NCI-H1105 treated with DMSO at 0.1 percent for 48 hours (cell line): ENCODE measurements around the gene QPCT.
"Not testable (repeated sequence)": the region's sequence is repeated elsewhere in the genome, so short reads cannot be mapped to it uniquely, and the experiment has no call there.

Experiments
- DNase-seq: peaks from one replicate; lab custom pipeline; 2025; lab: John Stamatoyannopoulos, UW

The QPCT gene

DNA sequence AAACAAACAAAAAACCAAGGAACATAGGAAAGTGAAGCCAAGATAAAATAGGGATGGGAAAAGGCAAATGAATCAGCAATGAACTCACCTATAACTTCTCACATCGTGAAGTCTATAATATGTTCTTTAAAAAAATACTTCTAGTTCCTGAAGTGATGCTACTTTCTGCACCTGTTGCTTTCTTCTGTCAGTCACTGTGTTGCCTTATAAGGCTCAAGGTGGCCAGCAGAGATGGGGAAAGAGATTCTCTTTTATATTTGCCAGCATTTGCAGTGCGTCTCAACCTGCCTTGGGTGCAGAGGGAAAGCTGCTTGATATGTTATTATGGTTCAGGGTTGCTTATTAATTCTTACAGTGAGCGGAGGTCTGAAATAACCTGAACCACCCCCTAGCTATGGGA lies 14.0 kb downstream of the QPCT start:
- DNase-seq: no peak

GRCh38 chr2:37361216-37361815 lies 16.9 kb downstream of the QPCT start:
- DNase-seq: no peak

GRCh38 chr2:37361994-37362698 lies 17.7 kb downstream of the QPCT start:
- DNase-seq: no peak

DNA sequence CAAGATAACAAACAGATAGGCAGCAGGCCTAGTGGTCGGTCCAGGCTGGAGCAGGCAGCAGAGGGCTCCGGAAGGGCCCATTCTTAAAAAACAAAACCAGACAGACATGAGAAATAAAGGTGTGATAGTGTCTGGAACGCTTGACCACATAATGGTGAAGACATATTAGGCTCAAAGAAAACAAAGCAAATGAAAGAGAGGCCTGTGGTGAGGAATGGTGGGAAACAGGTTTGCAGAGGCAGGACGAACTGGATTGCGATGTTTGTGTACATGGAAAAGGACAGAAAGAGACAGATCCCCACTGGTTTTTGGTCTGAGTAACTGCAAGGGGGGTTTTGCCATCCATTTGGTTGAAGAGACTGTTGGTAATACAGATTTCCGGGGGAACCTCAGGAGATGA lies 19.9 kb downstream of the QPCT start:
- no peak for DNase-seq

DNA sequence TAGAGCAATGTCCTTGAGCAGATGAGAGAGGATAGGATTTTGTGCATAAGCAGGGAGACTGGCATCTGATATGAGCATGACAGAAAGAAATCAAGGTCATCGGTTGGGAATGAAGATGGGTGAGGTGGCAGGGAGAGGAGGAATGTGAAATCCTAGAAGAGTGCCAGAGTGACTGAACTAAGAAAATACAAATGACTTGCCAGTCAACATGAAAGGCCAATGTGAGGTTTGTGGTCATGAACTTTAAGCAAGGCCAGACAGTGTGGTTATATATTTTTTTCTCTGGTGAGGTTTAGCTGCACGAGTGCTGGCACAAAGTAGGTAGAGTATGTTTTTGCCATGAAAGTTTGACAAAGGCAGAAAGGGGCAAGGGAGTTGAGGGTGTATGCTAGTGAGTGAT lies 21.2 kb downstream of the QPCT start:
- DNase-seq: no peak

GRCh38 chr2:37366773-37367172 lies 22.3 kb downstream of the QPCT start:
- DNase-seq: no peak

DNA sequence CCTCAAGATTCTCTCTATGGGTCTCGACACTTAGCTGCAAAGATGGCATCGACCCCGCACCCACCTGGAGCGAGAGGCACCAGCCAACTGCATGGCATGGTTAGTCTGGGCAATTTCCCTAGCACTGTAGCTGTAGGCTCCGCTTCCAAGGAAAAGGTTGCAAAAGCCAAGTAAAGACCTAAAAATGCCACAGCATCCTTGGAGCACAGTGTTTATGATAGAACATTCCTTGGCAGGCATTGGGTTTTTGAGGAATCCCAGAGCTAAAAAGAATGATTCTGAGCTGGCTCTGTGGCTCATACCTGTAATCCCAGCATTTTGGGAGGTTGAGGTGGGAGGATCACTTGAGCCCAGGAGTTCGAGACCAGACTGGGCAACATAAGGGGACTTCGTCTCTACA lies 22.9 kb downstream of the QPCT start:
- no peak for DNase-seq

- DNase-seq: no peak
Measured at GRCh38 chr2:37367984-37368383, 23.6 kb downstream of the QPCT start.

- no peak for DNase-seq
Measured at GRCh38 chr2:37370666-37371065, 26.2 kb downstream of the QPCT start.

- DNase-seq: no peak
Measured at GRCh38 chr2:37372000-37372399, 27.6 kb downstream of the QPCT start.

DNA sequence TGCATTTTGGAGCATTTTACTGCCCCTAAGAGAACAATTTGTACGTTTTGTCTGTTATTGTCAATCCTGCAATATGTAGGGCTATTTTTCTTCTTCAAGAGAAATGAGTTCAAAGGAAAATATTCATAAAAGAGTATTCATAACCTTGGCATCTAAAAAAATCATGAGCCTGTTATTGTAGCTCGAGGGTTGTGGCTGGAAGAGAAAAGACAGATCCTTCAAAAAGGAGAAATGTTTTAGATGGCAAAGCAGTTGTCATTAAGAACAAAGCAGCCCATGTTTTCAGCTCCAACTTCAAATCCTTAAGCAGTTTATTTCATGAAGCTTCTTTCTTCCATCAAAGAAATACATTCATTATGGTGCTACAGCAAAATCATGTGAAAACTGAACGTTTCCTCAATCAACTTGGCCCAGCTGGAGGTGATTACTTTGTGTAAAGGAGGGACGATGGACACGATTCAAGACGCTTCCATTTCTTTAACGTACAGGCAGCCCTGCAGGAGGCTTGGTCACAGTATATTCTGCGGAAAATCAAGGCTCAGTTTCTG lies 31.4 kb downstream of the QPCT start:
- no peak for DNase-seq

DNA sequence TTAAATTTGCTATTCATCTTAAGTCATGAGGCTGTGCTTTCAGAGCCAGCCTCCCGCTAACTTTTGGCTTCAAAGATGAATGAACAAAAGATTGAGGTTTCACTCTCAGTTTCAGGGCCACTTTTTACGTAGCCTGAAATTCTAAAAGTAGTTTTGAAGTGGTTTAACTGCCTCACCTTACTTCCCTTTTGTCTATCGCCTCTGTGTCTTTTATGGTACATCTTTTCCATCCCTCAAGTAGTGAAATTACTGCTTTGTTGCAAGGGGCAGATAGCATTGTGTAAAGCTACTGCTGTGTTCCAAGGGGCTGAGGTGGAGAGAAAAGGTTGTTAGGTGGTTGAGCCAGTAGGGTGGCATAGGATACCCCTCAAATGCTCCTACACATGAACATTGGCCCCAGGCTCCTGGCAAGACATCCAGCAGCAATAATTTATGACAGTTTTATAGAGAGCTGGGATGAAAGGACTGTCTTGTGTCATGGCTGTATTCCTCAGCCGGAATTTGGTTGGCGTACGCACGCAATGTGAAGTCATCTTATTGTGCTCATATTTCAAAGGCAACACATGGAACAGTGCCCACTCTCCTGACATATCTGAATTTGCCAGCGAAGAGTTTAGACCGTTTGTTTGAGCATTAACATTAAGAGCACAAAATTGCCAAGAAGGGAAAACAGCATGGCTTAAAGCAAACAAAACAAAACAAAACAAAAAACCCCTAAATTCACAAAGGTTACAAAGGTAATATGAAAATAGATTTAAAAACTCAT lies 32.2 kb downstream of the QPCT start:
- DNase-seq: no peak

GRCh38 chr2:37377187-37377532 lies 32.7 kb downstream of the QPCT start:
- no peak for DNase-seq

GRCh38 chr2:37378411-37378810 lies 34.0 kb downstream of the QPCT start:
- DNase-seq: no peak

- no peak for DNase-seq
Measured at GRCh38 chr2:37379881-37380296, 35.5 kb downstream of the QPCT start.

GRCh38 chr2:37380787-37381186 lies 36.4 kb downstream of the QPCT start:
- not testable (repeated sequence) for DNase-seq

GRCh38 chr2:37384261-37384660 lies 39.8 kb downstream of the QPCT start:
- not testable (repeated sequence) for DNase-seq

- DNase-seq: no peak
Measured at GRCh38 chr2:37387148-37387835, 42.9 kb downstream of the QPCT start.

DNA sequence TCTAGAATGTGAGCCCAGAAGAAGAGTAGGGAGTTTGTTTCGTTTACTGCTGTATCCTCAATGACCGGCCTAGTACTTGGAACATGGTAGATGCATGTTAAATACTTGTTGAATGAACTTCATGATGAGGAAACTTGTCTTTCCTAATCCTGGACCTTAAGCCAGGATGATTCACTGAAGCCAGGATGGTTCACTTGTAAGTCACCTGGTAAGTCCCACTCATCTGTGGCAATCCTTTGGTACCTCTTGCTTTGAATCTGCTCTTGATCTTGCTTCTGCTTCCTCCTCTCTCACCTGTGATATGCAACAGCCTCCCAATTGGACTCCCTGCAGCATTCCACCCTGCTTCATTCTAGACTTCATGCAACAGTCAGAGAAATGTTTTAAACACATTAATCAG lies 43.6 kb downstream of the QPCT start:
- DNase-seq: no peak

- no peak for DNase-seq
Measured at GRCh38 chr2:37389395-37389794, 45.0 kb downstream of the QPCT start.

- no peak for DNase-seq
Measured at GRCh38 chr2:37389989-37390765, 45.7 kb downstream of the QPCT start.

GRCh38 chr2:37390777-37391176 lies 46.3 kb downstream of the QPCT start:
- no peak for DNase-seq
